ENCODE measurements around the gene GUCY2F.

The GUCY2F gene

GRCh38 chrX:109327251-109327650 lies 154.6 kb downstream of the GUCY2F start:
- no peak for DNase-seq

Data from activated CD8-positive, alpha-beta memory T cell treated with anti-CD3 and anti-CD28 coated beads for 24 hours (primary cell).